Neural cell (in vitro differentiated cells): ENCODE data around the gene BMP7. TPM values are rescaled to one million over a fixed set of nuclear protein-coding genes. Genes with fewer than 3 reads are reported as not detected.

ENCODE experiments used
- H2AFZ ChIP-seq: fragments of 200-600, 300-800 bp; sonication (generic), shearing (Covaris generic); 2 replicates; pipeline ENCODE4 v1.6.0; 2014; ENCODE audit warnings: low read depth, mild to moderate bottlenecking, antibody characterized with exemption, low read length, moderate library complexity
- H3F3A ChIP-seq: fragments of 200-600 bp; shearing (Covaris generic); 2 replicates; pipeline ENCODE4 v1.6.1; 2016; ENCODE audit warnings: mild to moderate bottlenecking, moderate library complexity, mixed read lengths, antibody characterized with exemption, low read length; ENCODE audit not compliant: insufficient read depth, poor library complexity, severe bottlenecking
- H3K27ac ChIP-seq: fragments of 200-600, 300-800 bp; sonication (generic), shearing (Covaris generic); 2 replicates; pipeline ENCODE4 v1.5.1; 2014; ENCODE audit warnings: mild to moderate bottlenecking, low read length, moderate library complexity
- H3K27me3 ChIP-seq: fragments of 300-800, 200-600 bp; sonication (generic), shearing (Covaris generic); 2 replicates; pipeline ENCODE4 v1.6.0; 2014; ENCODE audit warnings: mild to moderate bottlenecking, low read depth, low read length, moderate library complexity; ENCODE audit not compliant: insufficient read depth
- H3K36me3 ChIP-seq: fragments of 300-800, 200-600 bp; sonication (generic), shearing (Covaris generic); 2 replicates; pipeline ENCODE4 v1.5.1; 2014; ENCODE audit warnings: mild to moderate bottlenecking, antibody characterized with exemption, low read length, moderate library complexity; ENCODE audit not compliant: insufficient read depth
- H3K4me2 ChIP-seq: fragments of 300-800, 200-600 bp; sonication (generic), shearing (Covaris generic); 2 replicates; pipeline ENCODE4 v1.6.0; 2014; ENCODE audit warnings: mild to moderate bottlenecking, low read length
- H3K4me3 ChIP-seq: fragments of 300-800, 200-600 bp; sonication (generic), shearing (Covaris generic); 2 replicates; pipeline ENCODE4 v1.5.1; 2014; ENCODE audit warnings: mild to moderate bottlenecking, low read length, moderate library complexity
- H3K79me2 ChIP-seq: fragments of 200-600 bp; shearing (Covaris generic); replicated peaks from 2 replicates; pipeline ENCODE4 v1.6.0; 2014; ENCODE audit warnings: mild to moderate bottlenecking, low read length, moderate library complexity; ENCODE audit not compliant: insufficient read depth
- H3K9ac ChIP-seq: fragments of 300-800, 200-600 bp; sonication (generic), shearing (Covaris generic); 2 replicates; pipeline ENCODE4 v1.6.1; 2016; ENCODE audit warnings: mild to moderate bottlenecking, low read length, mixed read lengths
- H3K9me2 ChIP-seq: fragments of 200-600 bp; shearing (Covaris generic); 2 replicates; pipeline ENCODE4 v1.6.1; 2016; ENCODE audit warnings: mild to moderate bottlenecking, low read length, mixed read lengths; ENCODE audit not compliant: insufficient read depth
- H3K9me3 ChIP-seq: fragments of 200-600, 300-800 bp; sonication (generic), shearing (Covaris generic); 2 replicates; pipeline ENCODE4 v1.6.1; 2016; ENCODE audit warnings: mild to moderate bottlenecking, mixed run types, low read length, moderate library complexity, mixed read lengths
- H4K20me1 ChIP-seq: fragments of 200-600 bp; shearing (Covaris generic); 2 replicates; pipeline ENCODE4 v1.6.1; 2016; ENCODE audit warnings: mild to moderate bottlenecking, mixed run types; ENCODE audit not compliant: insufficient read depth
- CTCF ChIP-seq: fragments of 450-650 bp; IDR thresholded peaks from 2 replicates; pipeline ENCODE4 v1.5.1; 2014; ENCODE audit warnings: antibody characterized with exemption, mild to moderate bottlenecking, moderate library complexity; ENCODE audit not compliant: poor library complexity, severe bottlenecking
- EP300 ChIP-seq: fragments of 450-650 bp; conservative IDR thresholded peaks from 2 replicates; pipeline ENCODE4 v1.6.1; 2014; ENCODE audit warnings: antibody characterized with exemption, mild to moderate bottlenecking, moderate library complexity; ENCODE audit not compliant: poor library complexity, severe bottlenecking
- EZH2 ChIP-seq: fragments of 200-600, 300-800 bp; shearing (Covaris generic), sonication (generic); IDR thresholded peaks from 2 replicates; pipeline ENCODE4 v1.6.1; 2014; ENCODE audit warnings: antibody characterized with exemption, low read length, borderline replicate concordance, mild to moderate bottlenecking; ENCODE audit not compliant: insufficient read depth, poor library complexity, severe bottlenecking
- MXI1 ChIP-seq: fragments of 450-650 bp; conservative IDR thresholded peaks from 2 replicates; pipeline ENCODE4 v1.6.1; 2014; ENCODE audit warnings: antibody characterized with exemption, mild to moderate bottlenecking; ENCODE audit not compliant: poor library complexity, severe bottlenecking
- POLR2AphosphoS5 ChIP-seq: IDR thresholded peaks from 2 replicates; pipeline ENCODE4 v1.6.1; 2012
- RAD21 ChIP-seq: fragments of 450-650 bp; conservative IDR thresholded peaks from 2 replicates; pipeline ENCODE4 v1.6.1; 2014; ENCODE audit warnings: antibody characterized with exemption, mild to moderate bottlenecking, moderate library complexity
- REST ChIP-seq: IDR thresholded peaks from 2 replicates; pipeline ENCODE4 v1.6.1; 2012; ENCODE audit warnings: borderline replicate concordance
- SMC3 ChIP-seq: fragments of 450-650 bp; conservative IDR thresholded peaks from 2 replicates; pipeline ENCODE4 v1.6.1; 2014; ENCODE audit warnings: antibody characterized with exemption, mild to moderate bottlenecking, moderate library complexity; ENCODE audit not compliant: poor library complexity
- TAF1 ChIP-seq: IDR thresholded peaks from 2 replicates; pipeline ENCODE4 v1.6.1; 2012; ENCODE audit warnings: low read depth
- polyA plus RNA-seq: library from polyadenylated mRNA; depleted of rRNA; stranded (reverse); fragments of >200 nt; gene quantifications from 2 replicates; pipeline ENCODE4 v1.2.3, GENCODE V29; 2014

The BMP7 gene
- polyA plus RNA-seq, 1 donor from 2014 or later, result 3.6 TPM

GRCh38 chr20:57137676-57138075, 128.8 kb downstream of the BMP7 start:
- H3K27ac ChIP-seq, result no peak overlapping the region
- H3K9me3 ChIP-seq, result no peaks in the 10 kb centered on the region
- H3K36me3 ChIP-seq, result no peaks in the 10 kb centered on the region
- H3K4me3 ChIP-seq, result no peak overlapping the region
- H3K9ac ChIP-seq, result no peak overlapping the region
- H2AFZ ChIP-seq, result no peak overlapping the region
- no peaks in the 10 kb centered on the region for H3F3A ChIP-seq
- H4K20me1 ChIP-seq, result no peaks in the 10 kb centered on the region
- no peaks in the 10 kb centered on the region for H3K9me2 ChIP-seq
- TF ChIP-seq REST, result no peak
- no peak for TF ChIP-seq SMC3
- no peak for TF ChIP-seq MXI1
- no peak for TF ChIP-seq EZH2
- no peak for TF ChIP-seq POLR2AphosphoS5
- no peaks in the 10 kb centered on the region for H3K79me2 ChIP-seq
- H3K4me2 ChIP-seq, result no peak overlapping the region
- no peaks in the 10 kb centered on the region for H3K27me3 ChIP-seq

- H3K27ac ChIP-seq, result no peak overlapping the region
- H3K27me3 ChIP-seq, result no peaks in the 10 kb centered on the region
- no peaks in the 10 kb centered on the region for H3K36me3 ChIP-seq
- no peaks in the 10 kb centered on the region for H3K79me2 ChIP-seq
- H3K9me2 ChIP-seq, result no peaks in the 10 kb centered on the region
- H3K4me3 ChIP-seq, result no peak overlapping the region
- no peak overlapping the region for H3K4me2 ChIP-seq
- no peak for TF ChIP-seq POLR2AphosphoS5
- no peak for TF ChIP-seq REST
- no peak for TF ChIP-seq SMC3
- no peak for TF ChIP-seq TAF1
- TF ChIP-seq CTCF, result no peak
- no peak for TF ChIP-seq EP300
- TF ChIP-seq MXI1, result no peak
- TF ChIP-seq EZH2, result no peak
- no peak for TF ChIP-seq RAD21
- no peaks in the 10 kb centered on the region for H3K9me3 ChIP-seq
- no peaks in the 10 kb centered on the region for H3F3A ChIP-seq
- no peak overlapping the region for H3K9ac ChIP-seq
- no peak overlapping the region for H2AFZ ChIP-seq
- no peaks in the 10 kb centered on the region for H4K20me1 ChIP-seq
These were observed 129.7 kb downstream of the BMP7 start for GRCh38 chr20:57136734-57137133.
